Breast epithelium (tissue), 4 donors: ENCODE measurements around the gene KATNAL1. TPM values are rescaled to one million over a fixed set of nuclear protein-coding genes. Genes with fewer than 3 reads are reported as not detected.

Experiments used
- DNase-seq, 2 donors: peaks; one replicate each; pipeline ENCODE4 v3.0.0-alpha.2; 2019; ENCODE audit warnings: low spot score in 2 of 2
- H3K27ac ChIP-seq, 2 donors: fragments of 200-600 bp; sonication (generic) in 1 of 2; one replicate each; pipeline ENCODE4 v1.5.1; 2016 to 2019; ENCODE audit warnings: mild to moderate bottlenecking in 1 of 2
- H3K27me3 ChIP-seq, 2 donors: fragments of 200-600 bp; sonication (generic) in 1 of 2; one replicate each; pipeline versions ENCODE4 v1.5.1 to v1.6.0; 2017 to 2019; ENCODE audit warnings: control low read depth in 1 of 2, mild to moderate bottlenecking in 1 of 2
- H3K36me3 ChIP-seq: fragments of 200-600 bp; one replicate; pipeline ENCODE4 v1.5.1; 2019
- H3K4me1 ChIP-seq, 2 donors: fragments of 200-600 bp; sonication (generic); one replicate each; pipeline ENCODE4 v1.5.1; 2016 to 2019; ENCODE audit warnings: control low read depth in 1 of 2
- H3K4me3 ChIP-seq, 3 donors: fragments of 200-600 bp; sonication (generic); 1 replicate in 2 of 3; 2 replicates in 1 of 3; pipeline ENCODE4 v1.5.1; 2016 to 2019; ENCODE audit warnings: mild to moderate bottlenecking in 3 of 3, moderate library complexity in 2 of 3
- H3K9me3 ChIP-seq, 2 donors: fragments of 200-600 bp; sonication (generic) in 1 of 2; one replicate each; pipeline ENCODE4 v1.5.1; 2016 to 2019; ENCODE audit warnings: control low read depth in 1 of 2
- CTCF ChIP-seq, 3 donors: fragments of 450-650 bp; IDR thresholded peaks; one replicate each; pipeline ENCODE4 v1.5.1; 2016 to 2017; ENCODE audit warnings: antibody characterized with exemption in 3 of 3, mild to moderate bottlenecking in 3 of 3, moderate library complexity in 3 of 3
- POLR2A ChIP-seq: fragments of 450-650 bp; IDR thresholded peaks from one replicate; pipeline ENCODE4 v1.6.1; 2016; ENCODE audit warnings: antibody characterized with exemption, mild to moderate bottlenecking, moderate library complexity
- POLR2AphosphoS5 ChIP-seq, 3 donors: sonication (generic); formaldehyde crosslinking; IDR thresholded peaks; one replicate each; pipeline ENCODE4 v1.6.1; 2017; ENCODE audit warnings: antibody characterized with exemption in 3 of 3
- intact Hi-C: fragments of 100-400 bp; cut with DNase I; formaldehyde crosslinking; loops from one replicate; pipeline ENCODE4 v1.15.1; 2023; ENCODE audit warnings: low total_unique reads
- total RNA-seq, 3 donors: library from RNA; depleted of rRNA; stranded (reverse); fragments of >200 nt; gene quantifications; one replicate each; pipeline ENCODE4 v1.1.0, GENCODE V29; 2016

Gene KATNAL1
- total RNA-seq, 3 donors from 2014 or later, result 14.6 to 23.8 (median 17.0) TPM

DNA sequence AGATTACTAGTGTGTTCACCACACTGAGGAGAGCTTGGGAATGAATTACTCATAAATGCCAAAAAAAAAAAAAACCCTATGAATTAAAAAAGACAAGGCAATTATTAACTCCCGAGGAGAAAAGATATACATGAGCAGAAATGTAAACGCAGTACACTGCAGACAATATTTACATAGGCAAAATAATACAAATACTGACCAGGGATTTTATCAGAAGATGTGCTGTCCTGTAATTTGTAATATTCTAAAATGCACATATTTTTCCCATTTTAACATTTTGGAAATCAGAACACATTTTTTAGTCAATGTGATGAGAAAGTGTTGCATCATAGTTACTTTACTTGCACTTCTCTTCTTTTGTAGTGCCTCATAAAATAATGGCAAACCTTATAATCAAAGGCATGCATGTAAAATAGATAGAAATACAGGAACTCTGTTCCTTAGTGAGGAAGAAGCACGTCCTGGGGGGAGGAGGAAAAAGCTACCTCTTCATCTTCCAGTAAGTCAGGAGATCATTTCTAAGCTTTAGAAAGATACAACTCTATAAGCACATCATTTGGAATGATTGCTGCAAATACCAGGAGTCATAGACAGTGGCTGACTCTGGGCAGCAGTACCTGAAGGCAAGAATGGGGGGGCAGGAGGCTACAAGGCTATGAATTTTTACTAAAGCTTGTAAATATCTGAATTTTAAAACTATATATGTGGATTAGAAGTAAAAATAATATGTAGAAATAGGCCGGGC is 46.3 kb upstream of the KATNAL1 start:
- no peak for DNase-seq
- Histone ChIP-seq H3K27me3 (no peaks in the 10 kb centered on the region), H3K27ac (no peak overlapping the region), H3K4me3 (no peak overlapping the region), H3K36me3 (no peaks in the 10 kb centered on the region), H3K4me1 (no peaks in the 10 kb centered on the region), H3K9me3 (peaks cover 7 to 9% of the 10 kb centered on the region in 2 donors)
- intact Hi-C loops, result no loop called here
- TF ChIP-seq POLR2AphosphoS5 (IDR thresholded peaks at IDR 0.05) (no peak), POLR2A (no peak), CTCF (IDR thresholded peaks at IDR 0.05) (no peak)

GRCh38 chr13:30353060-30353459 is 45.7 kb upstream of the KATNAL1 start:
- Histone ChIP-seq H3K27me3 (no peaks in the 10 kb centered on the region), H3K27ac (no peak overlapping the region), H3K36me3 (no peaks in the 10 kb centered on the region), H3K9me3 (peaks cover 7 to 9% of the 10 kb centered on the region in 2 donors), H3K4me1 (no peaks in the 10 kb centered on the region), H3K4me3 (no peak overlapping the region)
- intact Hi-C loops, result no loop called here
- TF ChIP-seq POLR2AphosphoS5 (IDR thresholded peaks at IDR 0.05) (no peak), POLR2A (no peak), CTCF (IDR thresholded peaks at IDR 0.05) (no peak)
- no peak for DNase-seq

DNA sequence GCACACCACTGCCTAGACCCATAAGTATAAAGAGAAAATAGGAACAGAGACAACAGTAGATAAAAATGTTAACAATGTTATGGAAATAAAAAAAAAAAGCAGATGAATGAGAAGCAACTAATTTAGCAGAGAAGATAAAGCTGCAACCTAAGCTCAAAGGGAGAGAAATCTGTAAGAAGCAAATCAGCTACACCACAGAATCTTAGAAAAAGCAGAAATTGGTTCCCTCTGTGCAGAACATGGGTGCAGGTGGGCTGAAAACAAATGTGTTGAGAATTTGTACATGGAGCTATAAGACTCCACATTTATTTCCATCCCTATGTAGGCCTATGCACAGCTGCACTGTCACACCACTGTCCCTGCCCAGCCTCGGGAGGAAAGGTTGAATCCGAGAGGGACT is 44.8 kb upstream of the KATNAL1 start:
- H3K36me3 ChIP-seq, result no peaks in the 10 kb centered on the region
- no peaks in the 10 kb centered on the region for H3K27me3 ChIP-seq
- H3K4me3 ChIP-seq, result no peak overlapping the region
- no peaks in the 10 kb centered on the region for H3K4me1 ChIP-seq
- H3K9me3 ChIP-seq, result peaks cover 7 to 9% of the 10 kb centered on the region in 2 donors
- no peak overlapping the region for H3K27ac ChIP-seq
- TF ChIP-seq POLR2AphosphoS5 (IDR thresholded peaks at IDR 0.05) (no peak), POLR2A (no peak), CTCF (IDR thresholded peaks at IDR 0.05) (no peak)
- intact Hi-C loops, result no loop called here
- no peak for DNase-seq

DNA sequence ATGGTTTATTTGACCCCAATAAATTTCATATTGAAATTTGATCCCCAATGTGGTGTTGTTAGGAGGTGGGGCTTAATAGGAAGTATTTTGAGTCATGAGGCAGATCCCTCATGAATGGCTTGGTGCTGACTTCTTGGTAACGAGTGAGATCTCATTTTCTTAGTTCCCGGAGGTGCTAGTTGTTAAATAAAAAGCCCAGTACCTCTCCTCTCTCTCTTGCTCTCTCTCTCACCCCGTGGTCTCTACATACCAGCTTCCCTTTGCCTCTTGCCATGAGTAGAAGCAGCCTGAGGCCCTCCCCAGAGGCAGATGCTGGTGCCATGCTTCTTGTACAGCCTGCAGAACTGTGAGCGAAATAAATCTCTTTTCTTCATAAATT is 39.4 kb upstream of the KATNAL1 start:
- no peak for TF ChIP-seq CTCF (IDR thresholded peaks at IDR 0.05)
- no peak for TF ChIP-seq POLR2A
- no peak for TF ChIP-seq POLR2AphosphoS5 (IDR thresholded peaks at IDR 0.05)
- Histone ChIP-seq H3K27me3 (no peaks in the 10 kb centered on the region), H3K4me1 (peaks cover 0 to 4% of the 10 kb centered on the region in 2 donors), H3K9me3 (no peaks in the 10 kb centered on the region), H3K27ac (peak overlapping the region in 1 of 2 donors; percentile 15), H3K4me3 (no peak overlapping the region), H3K36me3 (no peaks in the 10 kb centered on the region)
- no peak for DNase-seq
- intact Hi-C loops, result no loop called here

DNA sequence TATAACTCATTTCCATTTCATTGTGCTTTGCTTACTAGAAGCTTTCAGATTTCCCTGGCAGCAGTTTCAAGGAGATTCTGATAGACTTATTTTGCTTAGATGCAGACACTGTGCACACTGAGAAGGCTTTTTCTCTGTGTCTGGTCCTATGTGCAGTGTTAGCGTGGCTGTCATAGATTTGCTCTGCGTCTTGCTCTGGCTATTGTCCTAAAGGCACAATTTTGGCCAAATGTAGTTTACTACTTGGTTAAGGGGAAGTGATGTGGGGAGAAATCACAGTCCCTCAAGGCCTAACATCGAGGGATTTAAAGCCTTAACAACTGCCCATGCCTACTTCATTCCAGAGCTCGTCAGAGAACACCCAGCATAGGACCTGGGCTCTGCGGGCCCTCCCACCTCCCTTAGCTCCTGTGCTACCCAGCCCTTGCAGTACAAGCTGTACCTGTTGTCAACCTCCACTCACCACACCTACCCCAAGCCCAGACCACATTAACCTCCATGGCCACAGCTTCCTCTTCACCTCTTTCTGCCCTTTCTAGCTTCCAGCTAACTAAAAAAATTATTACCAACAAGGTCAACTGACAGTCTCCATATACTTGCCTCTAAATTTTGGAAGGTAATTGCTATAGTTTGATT is 38.9 kb upstream of the KATNAL1 start:
- DNase-seq, result peak in 1 of 2 donors; percentile 44
- Histone ChIP-seq H3K27me3 (no peaks in the 10 kb centered on the region), H3K4me1 (peaks cover 0 to 7% of the 10 kb centered on the region in 2 donors), H3K9me3 (no peaks in the 10 kb centered on the region), H3K4me3 (no peak overlapping the region), H3K27ac (peak overlapping the region in 1 of 2 donors; percentile 15), H3K36me3 (no peaks in the 10 kb centered on the region)
- TF ChIP-seq POLR2AphosphoS5 (IDR thresholded peaks at IDR 0.05), result peak in 1 of 3 donors; percentile 49
- no peak for TF ChIP-seq CTCF (IDR thresholded peaks at IDR 0.05)
- no peak for TF ChIP-seq POLR2A
- intact Hi-C loops, result no loop called here
